SK-N-SH (cell line): ENCODE measurements around the gene PCNT. TPM values are rescaled to one million over a fixed set of nuclear protein-coding genes. Genes with fewer than 3 reads are reported as not detected.

Experiments
- CTCF ChIA-PET: fragments of 300-600, 350-600 bp; formaldehyde crosslinking; extraction: SDS; loops from one replicate; lab custom pipeline; 2021; lab: Yijun Ruan, JAX
- POLR2A ChIA-PET: fragments of 350-600 bp; sonication (Branson Sonifier 250); formaldehyde crosslinking; extraction: SDS; loops from one replicate; lab custom pipeline; 2020; ENCODE audit warnings: antibody characterized with exemption, inconsistent platforms; lab: Yijun Ruan, JAX
- DNase-seq: peaks from one replicate; pipeline ENCODE4 v3.0.0; 2012
- H2AFZ ChIP-seq: fragments of 200-600 bp; sonication (generic); 2 replicates; pipeline ENCODE4 v1.8.1; 2016; ENCODE audit warnings: antibody characterized with exemption, mild to moderate bottlenecking, low read depth
- H3F3A ChIP-seq: fragments of 200-600 bp; sonication (generic); replicated peaks from 2 replicates; pipeline ENCODE3; 2016; ENCODE audit warnings: antibody characterized with exemption, mild to moderate bottlenecking; ENCODE audit not compliant: insufficient read depth
- H3K27ac ChIP-seq, 2 experiments: fragments of 200-500 bp in 1 of 2; fragments of 200-600 bp in 1 of 2; sonication (Bioruptor generic) in 1 of 2; sonication (generic), shearing (Covaris generic) in 1 of 2; 2 replicates each; pipeline versions ENCODE4 v1.5.1 to v1.6.1; 2014 to 2016; ENCODE audit warnings: low read depth in 2 of 2, inconsistent platforms in 1 of 2, low read length in 1 of 2, mild to moderate bottlenecking in 1 of 2, mixed read lengths in 1 of 2
- H3K27me3 ChIP-seq: fragments of 200-600 bp; sonication (generic), shearing (Covaris generic); 2 replicates; pipeline ENCODE4 v1.6.1; 2016; ENCODE audit warnings: mixed run types; ENCODE audit not compliant: insufficient read depth
- H3K36me3 ChIP-seq, 2 experiments: fragments of 200-500 bp in 1 of 2; fragments of 200-600 bp in 1 of 2; sonication (Bioruptor generic) in 1 of 2; sonication (generic) in 1 of 2; replicated peaks in 1 of 2; 2 replicates each; pipeline versions ENCODE3 to v1.5.1; 2014 to 2016; ENCODE audit warnings: low read length in 1 of 2, mild to moderate bottlenecking in 1 of 2; ENCODE audit not compliant: insufficient read depth in 2 of 2, control insufficient read depth in 1 of 2
- H3K4me1 ChIP-seq, 2 experiments: fragments of 200-500 bp in 1 of 2; fragments of 200-600 bp in 1 of 2; sonication (Bioruptor generic) in 1 of 2; sonication (generic), shearing (Covaris generic) in 1 of 2; 2 replicates each; pipeline versions ENCODE4 v1.5.1 to v1.6.1; 2014 to 2016; ENCODE audit warnings: low read depth in 1 of 2, low read length in 1 of 2, mixed run types in 1 of 2; ENCODE audit not compliant: insufficient read depth in 2 of 2, control insufficient read depth in 1 of 2
- H3K4me2 ChIP-seq: fragments of 200-600 bp; sonication (generic), shearing (Covaris generic); 2 replicates; pipeline ENCODE4 v1.6.1; 2017; ENCODE audit warnings: mixed run types
- H3K4me3 ChIP-seq, 2 experiments: fragments of 200-500 bp in 1 of 2; fragments of 200-600 bp in 1 of 2; sonication (Bioruptor generic) in 1 of 2; sonication (generic), shearing (Covaris generic) in 1 of 2; 2 replicates each; pipeline versions ENCODE4 v1.5.1 to v1.8.1; 2014 to 2016; ENCODE audit warnings: low read depth in 2 of 2, inconsistent platforms in 1 of 2, low read length in 1 of 2, mild to moderate bottlenecking in 1 of 2, mixed read lengths in 1 of 2, moderate library complexity in 1 of 2
- H3K79me2 ChIP-seq: fragments of 200-600 bp; sonication (generic); 2 replicates; pipeline ENCODE4 v1.8.1; 2017; ENCODE audit warnings: mild to moderate bottlenecking; ENCODE audit not compliant: insufficient read depth
- H3K9ac ChIP-seq: fragments of 200-600 bp; sonication (generic); 2 replicates; pipeline ENCODE4 v1.6.1; 2017; ENCODE audit warnings: mixed run types
- H3K9me2 ChIP-seq: fragments of 200-600 bp; sonication (generic); 2 replicates; pipeline ENCODE4 v1.6.1; 2017; ENCODE audit warnings: mixed run types
- H3K9me3 ChIP-seq: fragments of 200-600 bp; sonication (generic); 2 replicates; pipeline ENCODE4 v1.6.1; 2017; ENCODE audit warnings: mixed run types, mild to moderate bottlenecking, moderate library complexity
- H4K20me1 ChIP-seq: fragments of 200-600 bp; sonication (generic); 2 replicates; pipeline ENCODE4 v1.6.1; 2017; ENCODE audit warnings: mild to moderate bottlenecking, mixed run types; ENCODE audit not compliant: insufficient read depth
- ELF1 ChIP-seq: IDR thresholded peaks from 2 replicates; pipeline ENCODE4 v1.4.0; 2012
- EP300 ChIP-seq, 2 experiments: IDR thresholded peaks; 2 replicates each; pipeline versions ENCODE4 v1.4.0 to v1.6.1; 2012; ENCODE audit warnings: borderline replicate concordance in 1 of 2, low read depth in 1 of 2, low read length in 1 of 2
- EZH2phosphoT487 ChIP-seq: fragments of 200-600 bp; sonication (generic); IDR thresholded peaks from 2 replicates; pipeline ENCODE4 v1.6.1; 2017; ENCODE audit warnings: low read depth, mixed run types, mild to moderate bottlenecking, antibody characterized with exemption, moderate library complexity, borderline replicate concordance
- FOXJ3 ChIP-seq: sonication (generic); formaldehyde crosslinking; IDR thresholded peaks from 2 replicates; pipeline ENCODE4 v1.5.1; 2020; ENCODE audit warnings: mild to moderate bottlenecking, missing genetic modification reagents
- FOXM1 ChIP-seq: IDR thresholded peaks from 2 replicates; pipeline ENCODE4 v1.4.0; 2012; ENCODE audit warnings: low read depth, mild to moderate bottlenecking
- GABPA ChIP-seq: IDR thresholded peaks from 2 replicates; pipeline ENCODE4 v1.4.0; 2012; ENCODE audit warnings: low read depth, mild to moderate bottlenecking
- IRF3 ChIP-seq: fragments of 150-350 bp; IDR thresholded peaks from 2 replicates; pipeline ENCODE4 v1.6.1; 2016; ENCODE audit warnings: mild to moderate bottlenecking, low read depth, low read length
- MXI1 ChIP-seq: IDR thresholded peaks from 2 replicates; pipeline ENCODE4 v1.6.1; 2012; ENCODE audit warnings: mild to moderate bottlenecking, low read depth, low read length, improper control_type of control experiment
- NRF1 ChIP-seq: IDR thresholded peaks from 2 replicates; pipeline ENCODE4 v1.6.1; 2012; ENCODE audit warnings: low read depth, mild to moderate bottlenecking, low read length
- POLR2AphosphoS5 ChIP-seq: IDR thresholded peaks from 2 replicates; pipeline ENCODE4 v1.6.1; 2012; ENCODE audit warnings: low read depth, low read length
- RCOR1 ChIP-seq: fragments of 150-350 bp; IDR thresholded peaks from 2 replicates; pipeline ENCODE4 v1.6.1; 2017; ENCODE audit warnings: antibody characterized with exemption, low read length
- TAF1 ChIP-seq: IDR thresholded peaks from 2 replicates; pipeline ENCODE4 v1.6.1; 2012; ENCODE audit warnings: low read depth, mild to moderate bottlenecking, low read length, moderate library complexity, borderline replicate concordance
- WGBS: methylation state at CpG from one replicate; pipeline ENCODE4 v1.1.6; 2017; ENCODE audit warnings: low lambda C conversion rate; 5-methylcytosine and 5-hydroxymethylcytosine counted together
- polyA plus RNA-seq, 3 experiments: library from polyadenylated mRNA; depleted of rRNA; stranded (reverse); fragments of >200 nt; gene quantifications; 2 replicates each; pipeline ENCODE4 v1.2.3, GENCODE V29; 2012
- TF ChIP-seq, protein P1 (sequence below): fragments of 150-350 bp; IDR thresholded peaks from 2 replicates; pipeline ENCODE4 v1.6.1; 2017; ENCODE audit warnings: antibody characterized with exemption, low read length, low read depth, borderline replicate concordance
- TF ChIP-seq, protein P2 (sequence below): IDR thresholded peaks from 2 replicates; pipeline ENCODE4; 2012
- TF ChIP-seq, protein P3 (sequence below): fragments of 200-600 bp; sonication (generic); IDR thresholded peaks from 2 replicates; pipeline ENCODE4 v1.6.1; 2017; ENCODE audit warnings: antibody characterized with exemption, mild to moderate bottlenecking, moderate library complexity
- TF ChIP-seq, protein P4 (sequence below): IDR thresholded peaks from 2 replicates; pipeline ENCODE4 v1.4.0; 2012; ENCODE audit warnings: low read depth, borderline replicate concordance

Gene PCNT
- polyA plus RNA-seq, 1 of the 3 experiments (the other 2 are of a cell fraction): 15.7 TPM

DNA sequence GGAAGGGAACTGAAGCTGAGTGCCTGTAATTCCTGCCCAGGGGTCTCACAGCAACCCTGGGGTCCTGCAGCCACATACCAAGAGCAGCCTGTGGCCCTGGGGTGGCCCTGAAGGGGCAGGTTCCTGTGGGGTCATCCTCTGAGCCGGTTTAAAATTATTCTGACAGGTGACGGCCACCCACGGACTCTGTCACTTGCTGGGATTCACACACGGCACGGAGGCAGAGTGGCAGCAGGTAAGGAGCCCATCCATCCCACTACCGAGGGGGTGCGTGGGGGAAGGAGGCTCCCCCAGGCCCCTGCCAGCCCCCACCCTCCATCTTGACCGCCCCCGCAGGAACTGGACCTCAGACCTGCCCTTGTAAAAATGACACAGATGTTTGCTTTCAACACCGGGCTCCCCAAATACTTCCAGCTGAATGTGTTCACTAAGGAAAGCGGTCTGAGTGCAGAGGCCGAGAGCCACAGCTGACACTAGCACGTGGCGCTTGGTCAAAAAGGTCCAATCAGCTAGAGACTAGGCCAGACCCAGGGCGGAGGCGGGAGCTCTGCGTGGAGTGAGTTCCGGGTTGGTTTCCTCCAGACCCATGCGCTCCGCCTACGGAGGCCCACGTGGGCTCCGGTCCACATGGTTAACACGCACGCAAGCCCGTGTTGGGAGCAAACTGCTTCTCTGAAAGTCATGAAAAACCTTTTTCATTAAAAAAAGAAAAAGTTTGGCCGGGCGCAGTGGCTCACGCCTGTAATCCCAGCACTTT is 27.8 kb upstream of the PCNT start:
- H2AFZ ChIP-seq: no peak overlapping the region
- no peak for DNase-seq
- H3K27ac ChIP-seq: no peak overlapping the region; a peak in 1 of 4 replicates
- peaks cover 5 to 13% of the 10 kb centered on the region in 2 experiments for H3K36me3 ChIP-seq
- CTCF ChIA-PET: no interaction called here
- H3K27me3 ChIP-seq: no peaks in the 10 kb centered on the region
- H4K20me1 ChIP-seq: no peaks in the 10 kb centered on the region
- 96% methylated on average over 22 of the region's 29 CpGs for WGBS
- POLR2A ChIA-PET: interaction anchor here (0.6 kb wide), 1 partner anchor 63 kb away, joined by 3 read pairs; no protein-coding TSS in a partner anchor
- no peaks in the 10 kb centered on the region for H3F3A ChIP-seq
- no peaks in the 10 kb centered on the region for H3K79me2 ChIP-seq
- no peak overlapping the region for H3K9ac ChIP-seq
- H3K4me3 ChIP-seq: no peak overlapping the region
- no peaks in the 10 kb centered on the region for H3K9me2 ChIP-seq
- no peak for TF ChIP-seq EP300 (IDR thresholded peaks at IDR 0.05; ENCODE audit: borderline replicate concordance in 1 of 2, low read depth in 1 of 2, low read length in 1 of 2)
- no peak for TF ChIP-seq NRF1
- no peak for TF ChIP-seq FOXJ3 (CRISPR knock-in tag)
- no peak for TF ChIP-seq GABPA
- TF ChIP-seq, protein P1, sequence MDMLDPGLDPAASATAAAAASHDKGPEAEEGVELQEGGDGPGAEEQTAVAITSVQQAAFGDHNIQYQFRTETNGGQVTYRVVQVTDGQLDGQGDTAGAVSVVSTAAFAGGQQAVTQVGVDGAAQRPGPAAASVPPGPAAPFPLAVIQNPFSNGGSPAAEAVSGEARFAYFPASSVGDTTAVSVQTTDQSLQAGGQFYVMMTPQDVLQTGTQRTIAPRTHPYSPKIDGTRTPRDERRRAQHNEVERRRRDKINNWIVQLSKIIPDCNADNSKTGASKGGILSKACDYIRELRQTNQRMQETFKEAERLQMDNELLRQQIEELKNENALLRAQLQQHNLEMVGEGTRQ: no peak
- TF ChIP-seq ELF1: no peak
- no peak for TF ChIP-seq MXI1
- no peak for TF ChIP-seq EZH2phosphoT487
- TF ChIP-seq FOXM1: no peak
- TF ChIP-seq, all 33 proteins: peak for 0
- peaks cover 7 to 8% of the 10 kb centered on the region in 2 experiments; a peak in 3 of 4 replicates for H3K4me1 ChIP-seq
- H3K9me3 ChIP-seq: no peaks in the 10 kb centered on the region
- no peak overlapping the region for H3K4me2 ChIP-seq

DNA sequence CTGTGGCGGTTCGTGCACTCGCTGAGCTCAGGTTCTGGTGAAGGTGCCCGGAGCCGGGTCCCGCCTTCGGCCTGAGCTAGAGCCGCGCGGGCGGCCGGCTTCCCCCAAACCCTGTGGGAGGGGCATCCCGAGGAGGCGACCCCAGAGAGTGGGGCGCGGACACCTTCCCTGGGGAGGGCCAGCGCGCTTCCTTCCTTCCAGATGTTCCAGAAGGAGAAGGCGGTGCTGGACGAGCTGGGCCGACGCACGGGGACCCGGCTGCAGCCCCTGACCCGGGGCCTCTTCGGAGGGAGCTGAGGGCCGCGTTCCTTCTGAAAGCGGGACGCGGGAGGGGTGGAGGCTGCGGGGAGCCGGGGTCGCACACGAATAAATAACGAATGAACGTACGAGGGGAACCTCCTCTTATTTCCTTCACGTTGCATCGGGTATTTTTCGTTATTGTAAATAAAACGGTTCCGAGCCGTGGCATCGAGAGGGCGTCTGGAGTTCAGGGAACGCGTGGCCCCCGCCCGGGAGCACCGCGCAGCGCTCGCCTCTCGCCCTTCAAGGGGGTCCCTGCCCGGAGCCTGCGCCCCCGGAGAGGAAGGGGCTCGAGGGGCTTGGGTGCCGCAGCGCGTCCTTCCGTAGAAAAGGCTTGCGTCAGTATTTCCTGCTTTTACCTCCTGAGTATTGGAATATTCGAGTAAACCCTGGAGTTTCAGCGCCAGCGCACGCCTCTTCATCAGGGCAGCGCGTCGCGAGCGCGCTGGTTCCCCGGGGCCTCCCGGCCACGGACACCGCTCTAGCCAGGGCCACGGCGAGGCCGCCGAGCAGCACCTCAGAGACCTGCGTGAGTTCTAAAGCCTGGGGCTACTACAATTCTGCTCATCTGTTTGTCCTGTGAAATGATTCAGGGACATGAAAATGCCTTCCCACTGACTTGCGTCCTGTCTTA is 26.4 kb upstream of the PCNT start:
- H4K20me1 ChIP-seq: no peaks in the 10 kb centered on the region
- no peaks in the 10 kb centered on the region for H3K79me2 ChIP-seq
- ChIA-PET CTCF (no interaction called here), POLR2A (interaction anchor here (0.6 kb wide), 1 partner anchor 303 kb away, joined by 3 read pairs; no protein-coding TSS in a partner anchor)
- no peak overlapping the region for H3K9ac ChIP-seq
- H3K4me2 ChIP-seq: no peak overlapping the region
- H3K4me1 ChIP-seq: peaks cover 7 to 8% of the 10 kb centered on the region in 2 experiments; a peak in 3 of 4 replicates
- H3K27me3 ChIP-seq: no peaks in the 10 kb centered on the region
- H3K4me3 ChIP-seq: no peak overlapping the region
- H3K27ac ChIP-seq: no peak overlapping the region
- no peak overlapping the region for H2AFZ ChIP-seq
- no peaks in the 10 kb centered on the region for H3K9me3 ChIP-seq
- peaks cover 3 to 6% of the 10 kb centered on the region in 2 experiments for H3K36me3 ChIP-seq
- H3K9me2 ChIP-seq: no peaks in the 10 kb centered on the region
- 88% methylated on average over 50 of the region's 84 CpGs for WGBS
- no peaks in the 10 kb centered on the region for H3F3A ChIP-seq
- DNase-seq: no peak
- no peak for TF ChIP-seq EZH2phosphoT487
- no peak for TF ChIP-seq RCOR1
- no peak for TF ChIP-seq IRF3
- TF ChIP-seq NRF1: no peak
- no peak for TF ChIP-seq TAF1
- TF ChIP-seq, protein P2, sequence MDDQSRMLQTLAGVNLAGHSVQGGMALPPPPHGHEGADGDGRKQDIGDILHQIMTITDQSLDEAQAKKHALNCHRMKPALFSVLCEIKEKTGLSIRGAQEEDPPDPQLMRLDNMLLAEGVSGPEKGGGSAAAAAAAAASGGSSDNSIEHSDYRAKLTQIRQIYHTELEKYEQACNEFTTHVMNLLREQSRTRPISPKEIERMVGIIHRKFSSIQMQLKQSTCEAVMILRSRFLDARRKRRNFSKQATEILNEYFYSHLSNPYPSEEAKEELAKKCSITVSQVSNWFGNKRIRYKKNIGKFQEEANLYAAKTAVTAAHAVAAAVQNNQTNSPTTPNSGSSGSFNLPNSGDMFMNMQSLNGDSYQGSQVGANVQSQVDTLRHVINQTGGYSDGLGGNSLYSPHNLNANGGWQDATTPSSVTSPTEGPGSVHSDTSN: no peak
- no peak for TF ChIP-seq POLR2AphosphoS5
- TF ChIP-seq, protein P3, sequence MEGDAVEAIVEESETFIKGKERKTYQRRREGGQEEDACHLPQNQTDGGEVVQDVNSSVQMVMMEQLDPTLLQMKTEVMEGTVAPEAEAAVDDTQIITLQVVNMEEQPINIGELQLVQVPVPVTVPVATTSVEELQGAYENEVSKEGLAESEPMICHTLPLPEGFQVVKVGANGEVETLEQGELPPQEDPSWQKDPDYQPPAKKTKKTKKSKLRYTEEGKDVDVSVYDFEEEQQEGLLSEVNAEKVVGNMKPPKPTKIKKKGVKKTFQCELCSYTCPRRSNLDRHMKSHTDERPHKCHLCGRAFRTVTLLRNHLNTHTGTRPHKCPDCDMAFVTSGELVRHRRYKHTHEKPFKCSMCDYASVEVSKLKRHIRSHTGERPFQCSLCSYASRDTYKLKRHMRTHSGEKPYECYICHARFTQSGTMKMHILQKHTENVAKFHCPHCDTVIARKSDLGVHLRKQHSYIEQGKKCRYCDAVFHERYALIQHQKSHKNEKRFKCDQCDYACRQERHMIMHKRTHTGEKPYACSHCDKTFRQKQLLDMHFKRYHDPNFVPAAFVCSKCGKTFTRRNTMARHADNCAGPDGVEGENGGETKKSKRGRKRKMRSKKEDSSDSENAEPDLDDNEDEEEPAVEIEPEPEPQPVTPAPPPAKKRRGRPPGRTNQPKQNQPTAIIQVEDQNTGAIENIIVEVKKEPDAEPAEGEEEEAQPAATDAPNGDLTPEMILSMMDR: no peak
- TF ChIP-seq, protein P4, sequence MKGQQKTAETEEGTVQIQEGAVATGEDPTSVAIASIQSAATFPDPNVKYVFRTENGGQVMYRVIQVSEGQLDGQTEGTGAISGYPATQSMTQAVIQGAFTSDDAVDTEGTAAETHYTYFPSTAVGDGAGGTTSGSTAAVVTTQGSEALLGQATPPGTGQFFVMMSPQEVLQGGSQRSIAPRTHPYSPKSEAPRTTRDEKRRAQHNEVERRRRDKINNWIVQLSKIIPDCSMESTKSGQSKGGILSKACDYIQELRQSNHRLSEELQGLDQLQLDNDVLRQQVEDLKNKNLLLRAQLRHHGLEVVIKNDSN: no peak
- no peak for TF ChIP-seq GABPA
- TF ChIP-seq ELF1: no peak
